SIG-M5 (cell line): Measurements from ENCODE around the gene ANKLE1.
"Not testable (repeated sequence)": the region's sequence is repeated elsewhere in the genome, so short reads cannot be mapped to it uniquely, and the experiment has no call there.

Source experiments
- DNase-seq: peaks from one replicate; lab custom pipeline; 2025; lab: John Stamatoyannopoulos, UW

The ANKLE1 gene

DNA sequence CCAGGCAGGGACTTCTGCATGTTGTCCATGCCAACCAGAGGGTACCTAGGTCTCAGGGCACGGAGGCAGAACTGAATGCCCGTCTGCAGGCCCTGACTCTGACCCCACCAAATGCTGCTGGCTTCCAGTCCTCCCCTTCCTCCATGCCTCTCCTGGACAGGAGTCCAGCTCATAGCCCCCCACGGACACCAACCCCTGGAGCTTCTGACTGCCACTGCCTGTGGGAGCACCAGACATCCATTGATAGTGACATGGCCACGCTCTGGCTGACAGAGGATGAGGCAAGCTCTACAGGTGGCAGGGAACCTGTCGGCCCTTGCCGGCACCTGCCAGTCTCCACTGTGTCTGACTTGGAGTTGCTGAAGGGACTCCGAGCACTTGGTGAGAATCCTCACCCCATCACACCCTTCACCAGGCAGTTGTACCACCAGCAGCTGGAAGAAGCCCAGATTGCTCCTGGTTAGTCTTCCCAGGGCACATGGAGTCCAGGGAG lies 1.8 kb downstream of the ANKLE1 start:
- no peak for DNase-seq

DNA sequence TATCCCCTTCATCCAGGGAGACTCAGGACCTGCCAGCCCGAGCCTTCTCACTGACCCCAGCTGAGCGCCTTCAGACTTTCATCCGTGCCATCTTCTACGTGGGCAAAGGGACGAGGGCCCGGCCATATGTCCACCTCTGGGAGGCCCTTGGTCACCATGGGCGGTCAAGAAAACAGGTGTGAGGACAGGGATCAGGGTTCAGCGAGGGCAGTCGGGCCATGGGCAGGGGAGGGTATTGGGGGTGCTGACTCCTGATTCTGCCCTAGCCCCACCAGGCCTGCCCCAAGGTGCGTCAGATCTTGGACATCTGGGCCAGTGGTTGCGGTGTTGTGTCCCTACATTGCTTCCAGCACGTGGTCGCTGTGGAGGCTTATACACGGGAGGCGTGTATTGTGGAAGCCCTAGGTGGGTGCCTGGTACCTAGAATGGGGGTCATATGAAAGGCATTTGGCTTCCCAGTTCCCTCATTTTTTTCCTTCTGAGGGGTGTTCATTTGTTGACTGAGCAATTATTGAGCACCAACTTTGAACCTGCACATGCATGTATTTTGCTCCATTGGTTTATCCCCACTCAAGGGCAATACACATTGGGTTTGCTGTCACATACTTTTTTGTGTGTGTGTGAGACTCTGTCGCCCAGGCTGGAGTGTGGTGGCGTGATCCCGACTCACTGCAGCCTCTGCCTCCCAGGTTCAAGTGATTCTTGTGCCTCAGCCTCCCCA lies 3.9 kb downstream of the ANKLE1 start:
- no peak for DNase-seq

DNA sequence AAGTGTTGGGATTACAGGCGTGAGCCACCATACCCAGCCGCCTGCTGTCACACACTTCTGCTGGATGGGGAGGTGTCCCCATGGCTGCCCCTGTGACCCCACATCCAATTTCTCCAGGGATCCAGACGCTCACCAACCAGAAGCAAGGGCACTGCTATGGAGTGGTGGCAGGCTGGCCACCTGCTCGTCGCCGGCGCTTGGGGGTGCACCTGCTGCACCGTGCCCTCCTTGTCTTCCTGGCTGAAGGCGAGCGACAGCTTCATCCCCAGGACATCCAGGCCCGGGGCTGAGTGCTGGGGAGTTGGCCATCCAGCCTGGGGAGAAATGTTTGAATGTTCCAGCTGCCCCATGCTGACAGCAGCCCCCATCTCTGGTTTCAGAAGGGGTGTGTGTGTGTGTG lies 4.6 kb downstream of the ANKLE1 start:
- DNase-seq = no peak

DNA sequence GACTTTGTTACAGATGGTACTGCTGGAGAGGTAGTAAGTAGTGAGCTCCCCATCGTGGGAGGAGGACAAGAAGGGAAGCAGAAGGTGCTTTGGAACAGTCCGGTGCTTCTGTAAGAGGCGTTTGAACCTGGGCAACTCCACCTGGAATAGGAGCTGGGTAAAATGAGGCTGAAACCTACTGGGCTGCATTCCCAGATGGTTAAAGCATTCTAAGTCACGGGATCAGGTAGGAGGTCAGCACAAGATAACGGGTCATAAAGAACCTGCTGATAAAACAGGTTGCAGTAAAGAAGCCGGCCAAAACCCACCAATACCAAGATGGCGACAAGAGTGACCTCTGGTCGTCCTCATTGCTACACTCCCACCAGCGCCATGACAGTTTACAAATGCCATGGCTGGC lies 5.1 kb downstream of the ANKLE1 start:
- no peak for DNase-seq

DNA sequence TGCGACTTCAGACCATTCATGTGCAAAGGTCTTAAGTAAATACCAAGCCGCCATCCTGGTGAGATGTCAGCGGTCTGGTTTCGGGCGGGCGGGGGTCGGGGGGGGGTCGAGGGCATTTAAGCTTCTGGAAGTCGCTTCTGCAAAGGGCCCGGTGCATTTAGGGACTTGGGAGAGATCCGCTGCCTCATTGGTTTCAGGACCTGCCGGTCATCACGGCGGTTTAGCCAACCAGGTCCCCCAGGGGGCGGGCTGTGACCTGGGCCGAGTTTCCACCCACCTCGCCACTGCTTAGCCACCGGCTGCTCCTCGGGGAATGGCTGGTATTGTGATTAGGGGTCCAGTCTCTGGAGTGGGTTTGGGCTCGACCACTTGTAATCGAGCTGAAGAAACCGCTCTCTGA lies 7.8 kb downstream of the ANKLE1 start:
- no peak for DNase-seq

DNA sequence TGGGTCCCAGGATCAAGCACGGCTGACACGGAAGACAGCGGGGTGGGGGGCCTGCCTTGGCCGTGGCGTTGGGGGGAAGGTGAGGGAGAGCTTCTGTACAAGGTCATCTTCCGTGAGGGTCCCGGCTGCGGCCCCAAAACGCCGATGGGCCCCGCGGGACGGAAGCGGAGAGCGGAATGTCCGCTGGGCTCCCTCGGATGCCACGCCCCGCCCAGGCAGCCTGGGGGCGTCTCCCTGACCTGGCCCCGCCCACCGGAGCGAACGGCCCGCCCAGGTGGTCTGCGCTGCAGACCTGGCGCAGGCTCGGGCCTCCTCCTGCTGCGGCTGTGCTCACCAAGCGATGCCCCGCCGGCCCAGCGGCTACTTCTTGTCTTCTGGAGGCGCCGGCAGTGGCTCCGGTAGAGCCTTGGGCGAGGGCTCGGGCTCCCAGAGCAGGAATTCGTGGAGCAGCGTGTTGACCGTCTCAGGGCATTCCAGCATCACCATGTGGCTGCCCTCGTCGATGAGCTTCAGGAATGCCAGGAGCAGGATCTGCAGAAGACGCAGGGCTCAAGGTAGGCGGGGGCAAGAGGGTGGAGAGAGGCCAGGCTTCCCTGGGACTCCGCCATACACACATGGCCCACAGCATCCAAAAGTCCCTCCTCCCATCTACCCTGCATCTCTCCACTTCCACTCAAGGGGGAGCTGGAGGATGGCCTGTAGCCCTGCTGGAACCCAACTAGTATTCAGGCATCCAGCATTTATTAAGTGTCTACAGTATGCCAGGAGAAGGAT lies 10.8 kb downstream of the ANKLE1 start:
- no peak for DNase-seq

DNA sequence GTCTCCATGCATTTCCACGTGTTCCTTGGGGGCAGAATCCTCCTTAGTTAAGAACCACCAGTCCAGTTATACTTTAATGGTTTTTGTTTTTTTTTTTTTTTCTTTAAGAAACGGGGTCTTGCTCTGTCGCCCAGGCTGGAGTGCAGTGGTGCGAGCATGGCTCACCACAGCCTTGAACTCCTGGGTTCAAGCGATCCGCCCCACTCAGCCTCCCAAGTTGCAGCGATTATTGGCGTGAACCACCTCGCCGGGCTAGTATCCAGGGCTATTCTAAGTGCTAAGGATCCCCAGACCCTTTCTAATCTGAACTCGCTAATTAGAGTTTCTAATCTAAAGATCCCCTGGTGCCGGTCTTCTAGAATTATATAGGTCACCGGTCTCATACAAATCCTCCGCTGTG lies 11.9 kb downstream of the ANKLE1 start:
- no peak for DNase-seq

DNA sequence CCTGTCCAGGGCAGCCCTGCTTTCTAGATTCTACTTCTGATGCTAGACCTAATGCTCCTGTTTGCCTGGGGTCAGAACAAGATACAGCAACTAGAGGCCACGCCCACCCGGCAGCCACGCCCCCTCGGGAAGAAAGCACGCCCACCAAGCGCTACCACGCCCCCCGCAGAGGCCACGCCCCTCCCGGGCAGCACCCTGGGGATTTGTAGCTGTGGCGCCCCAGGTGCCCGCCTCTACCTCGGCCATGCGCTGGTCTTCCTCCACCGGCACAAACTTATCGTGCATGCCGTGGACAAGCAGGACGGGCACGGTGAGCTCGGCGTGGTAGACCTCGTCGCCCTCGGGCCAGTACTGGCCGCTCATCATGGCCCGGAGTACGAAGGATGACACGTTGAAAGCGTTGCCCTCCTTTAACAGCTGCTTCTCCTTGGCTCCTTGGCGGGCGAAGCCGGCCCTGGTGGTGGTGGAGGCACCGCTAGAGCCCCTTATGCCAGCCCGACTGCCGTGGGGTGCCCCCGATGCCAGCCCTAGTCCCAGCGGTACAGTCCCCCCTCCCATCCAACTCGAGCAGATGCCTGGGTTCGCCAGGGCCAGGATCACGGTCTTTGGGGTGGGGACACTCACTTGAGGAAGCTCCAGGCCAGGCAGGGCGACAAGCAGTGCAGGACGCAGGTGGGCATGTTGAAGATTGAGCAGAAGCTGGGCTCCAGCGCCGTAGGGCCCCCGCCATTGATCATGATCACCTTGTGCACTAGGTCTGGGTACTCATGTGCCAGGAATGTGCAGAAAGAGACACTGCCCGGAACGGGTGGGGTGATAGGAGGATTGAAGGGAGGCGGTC lies 12.6 kb downstream of the ANKLE1 start:
- DNase-seq = no peak

DNA sequence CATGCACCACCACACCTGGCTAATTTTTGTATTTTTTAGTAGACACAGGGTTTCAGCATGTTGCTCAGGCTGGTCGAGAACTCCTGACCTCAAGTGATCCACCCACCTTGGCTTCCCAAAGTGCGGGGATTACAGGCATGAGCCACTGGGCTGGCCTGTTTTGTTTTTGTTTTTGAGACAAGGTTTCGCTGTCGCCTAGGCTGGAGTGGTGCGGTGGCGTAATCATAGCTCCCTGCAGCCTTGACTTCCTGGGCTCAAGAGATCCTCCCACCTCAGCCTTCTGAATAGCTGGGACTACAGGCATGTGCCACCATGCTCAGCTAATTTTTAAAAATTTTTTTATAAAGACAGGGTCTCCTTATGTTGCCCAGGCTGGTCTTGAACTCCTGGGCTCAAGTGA lies 13.8 kb downstream of the ANKLE1 start:
- DNase-seq = not testable (repeated sequence)

DNA sequence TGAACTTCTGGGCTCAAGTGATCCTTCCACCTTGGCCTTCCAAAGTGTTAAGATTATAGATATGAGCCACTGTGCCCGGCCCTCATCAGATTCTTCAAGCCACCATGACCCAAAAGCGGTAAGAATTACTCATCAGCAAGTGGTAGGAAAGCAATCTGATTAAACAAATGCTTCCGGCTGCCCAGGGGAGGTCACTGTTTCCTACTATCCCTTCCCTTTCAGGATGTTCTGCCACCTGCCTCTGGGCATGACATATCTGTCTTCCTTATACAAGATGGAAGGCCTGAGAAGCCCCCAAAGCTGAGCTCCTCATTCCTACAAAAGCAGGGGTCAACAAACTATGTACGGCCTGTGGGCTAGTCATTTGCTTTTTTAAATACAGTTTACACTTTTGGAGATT lies 14.6 kb downstream of the ANKLE1 start:
- no peak for DNase-seq

DNA sequence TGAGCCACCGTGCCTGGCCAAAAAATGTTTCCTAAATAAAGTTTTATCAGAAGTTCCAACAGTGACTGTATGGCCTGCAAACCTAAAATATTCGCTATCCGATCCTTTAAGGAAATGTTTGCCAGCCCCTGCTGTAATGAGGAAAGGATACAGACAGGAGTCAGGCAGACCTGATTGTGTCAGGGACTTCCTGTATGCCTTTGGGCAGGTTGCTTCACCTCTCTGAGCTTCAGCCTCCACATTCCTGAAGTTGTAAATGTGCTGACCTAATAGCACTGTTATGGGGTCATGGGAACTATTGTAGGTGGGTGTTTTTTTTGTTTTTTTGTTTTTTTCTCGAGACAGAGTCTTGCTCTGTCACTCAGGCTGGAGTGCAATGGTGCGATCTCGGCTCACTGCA lies 15.3 kb downstream of the ANKLE1 start:
- DNase-seq = no peak

DNA sequence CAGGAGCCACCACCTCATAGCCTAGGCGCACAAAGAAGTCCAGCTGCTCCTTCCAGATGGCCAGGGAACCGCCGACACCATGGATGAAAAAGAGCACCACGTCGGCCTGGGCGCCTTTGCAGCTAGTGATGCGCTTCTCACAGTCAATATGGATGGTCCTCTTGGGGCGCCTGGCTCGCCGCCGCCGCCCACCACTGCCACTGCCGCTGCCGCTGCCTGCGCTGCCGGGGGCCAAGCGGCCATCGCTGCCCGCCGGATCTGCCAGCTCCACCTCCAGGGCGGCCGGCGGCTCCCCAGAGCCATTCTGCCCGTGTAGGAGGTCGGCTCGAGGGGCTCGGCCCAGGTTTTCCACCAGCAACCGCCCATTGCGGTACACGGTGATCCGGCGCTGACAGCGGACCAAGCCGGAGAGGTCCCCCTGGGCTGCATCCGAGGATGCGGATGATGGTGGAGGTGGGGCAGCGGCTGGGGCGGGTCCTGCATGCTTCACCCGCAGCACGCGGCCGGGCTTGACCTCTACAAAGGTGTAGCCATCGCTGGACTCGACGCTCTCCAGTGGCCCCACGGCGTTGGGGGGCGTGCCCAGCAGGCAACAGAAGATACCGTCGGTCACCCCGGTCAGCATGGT lies 19.4 kb downstream of the ANKLE1 start:
- no peak for DNase-seq

DNA sequence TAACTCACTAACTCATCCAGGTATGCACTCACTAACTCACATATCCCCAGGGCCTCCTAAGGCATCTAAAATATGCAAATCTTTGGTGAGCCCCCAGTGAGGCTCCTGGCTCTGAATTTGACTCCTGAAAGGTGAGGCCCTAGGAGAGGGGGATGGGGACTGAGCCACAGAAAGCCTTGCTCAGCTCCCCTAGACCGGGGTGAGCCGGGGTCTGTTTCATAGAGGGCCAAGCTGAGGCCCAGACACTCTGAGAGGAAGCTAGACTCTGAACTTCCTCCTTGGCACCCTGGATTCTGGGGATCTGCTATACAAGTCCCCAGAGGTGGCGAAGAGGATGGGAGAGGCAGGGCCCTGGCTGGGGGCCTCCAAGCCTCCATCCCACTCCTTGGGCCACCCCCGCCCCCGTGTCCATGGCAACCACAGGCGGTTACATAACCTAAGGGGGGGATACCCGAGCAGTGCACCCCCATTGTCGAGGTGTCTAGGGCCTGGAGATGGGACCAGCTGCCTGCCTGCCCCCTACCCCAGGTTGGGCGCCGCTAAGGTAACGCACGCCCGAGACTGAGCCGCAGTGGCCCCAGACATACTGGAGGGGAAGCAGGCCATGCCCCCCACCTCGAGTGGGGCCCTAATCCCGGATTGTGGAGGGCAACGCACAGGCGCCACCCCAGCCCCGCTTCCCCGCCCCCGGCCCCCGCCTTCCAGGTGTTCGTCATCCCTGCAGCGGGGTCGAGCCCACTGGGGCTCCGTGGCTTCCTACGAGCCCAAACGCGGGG lies 20.9 kb downstream of the ANKLE1 start:
- no peak for DNase-seq

DNA sequence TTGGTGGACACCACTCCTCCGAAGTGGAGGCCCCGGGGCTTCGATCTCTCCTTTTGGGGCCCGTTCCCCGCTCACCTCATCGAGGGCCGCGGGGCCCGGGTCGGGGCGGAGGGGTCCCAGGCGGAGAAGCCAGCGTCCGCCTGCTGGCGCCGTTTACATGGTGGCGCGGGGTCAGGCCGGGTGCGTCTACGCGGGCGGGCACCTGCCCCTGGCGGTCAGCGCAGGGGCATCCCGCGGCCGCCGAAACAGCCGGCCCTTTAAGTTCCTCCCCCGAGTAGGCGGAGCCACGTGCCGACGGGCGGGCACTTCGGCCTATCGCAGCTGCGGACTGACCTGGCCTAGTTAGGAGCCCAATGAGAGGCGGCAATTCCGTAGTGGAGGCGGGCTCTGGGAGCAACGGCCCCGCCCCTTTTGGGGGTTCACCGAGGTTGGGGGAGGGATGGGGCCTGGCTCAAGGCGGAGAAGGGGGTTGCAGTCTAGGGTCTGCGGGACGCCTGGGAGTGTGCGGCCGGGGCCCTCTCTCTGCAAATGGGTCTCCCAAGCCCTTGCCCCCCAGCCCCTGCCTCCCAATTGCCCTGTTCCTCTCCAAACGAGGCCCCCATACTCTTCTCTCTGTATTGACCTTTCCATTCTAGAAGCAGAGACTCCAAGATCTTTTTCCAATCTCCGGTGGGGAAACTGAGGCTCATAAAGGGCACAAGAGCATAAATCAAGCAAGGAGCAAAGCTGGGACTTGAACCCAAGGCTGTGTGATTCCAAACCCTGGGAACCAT lies 21.7 kb downstream of the ANKLE1 start, which contains the start of gene ABHD8:
TSS of gene ABHD8 (minus strand) at position 259 of the 773 bp plus-strand sequence. CDS start 1,809 bp downstream, outside the sequence.
- DNase-seq = no peak

DNA sequence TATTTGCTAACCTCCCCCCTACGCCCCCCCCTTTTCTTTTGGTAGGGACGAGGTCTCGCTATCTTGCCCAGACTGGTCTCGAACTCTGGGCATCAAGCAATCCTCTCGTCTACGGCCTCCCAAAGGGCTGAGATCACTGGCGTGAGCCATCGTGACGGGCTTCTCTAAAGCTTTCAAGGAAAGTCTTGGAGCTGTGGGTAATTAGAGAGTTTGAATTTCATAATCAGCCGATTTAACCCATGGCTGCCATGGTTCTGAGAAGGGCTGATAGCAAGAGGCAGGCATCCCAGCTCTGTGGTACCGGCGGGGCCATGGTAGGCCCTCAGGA lies 22.2 kb downstream of the ANKLE1 start:
- DNase-seq = no peak

DNA sequence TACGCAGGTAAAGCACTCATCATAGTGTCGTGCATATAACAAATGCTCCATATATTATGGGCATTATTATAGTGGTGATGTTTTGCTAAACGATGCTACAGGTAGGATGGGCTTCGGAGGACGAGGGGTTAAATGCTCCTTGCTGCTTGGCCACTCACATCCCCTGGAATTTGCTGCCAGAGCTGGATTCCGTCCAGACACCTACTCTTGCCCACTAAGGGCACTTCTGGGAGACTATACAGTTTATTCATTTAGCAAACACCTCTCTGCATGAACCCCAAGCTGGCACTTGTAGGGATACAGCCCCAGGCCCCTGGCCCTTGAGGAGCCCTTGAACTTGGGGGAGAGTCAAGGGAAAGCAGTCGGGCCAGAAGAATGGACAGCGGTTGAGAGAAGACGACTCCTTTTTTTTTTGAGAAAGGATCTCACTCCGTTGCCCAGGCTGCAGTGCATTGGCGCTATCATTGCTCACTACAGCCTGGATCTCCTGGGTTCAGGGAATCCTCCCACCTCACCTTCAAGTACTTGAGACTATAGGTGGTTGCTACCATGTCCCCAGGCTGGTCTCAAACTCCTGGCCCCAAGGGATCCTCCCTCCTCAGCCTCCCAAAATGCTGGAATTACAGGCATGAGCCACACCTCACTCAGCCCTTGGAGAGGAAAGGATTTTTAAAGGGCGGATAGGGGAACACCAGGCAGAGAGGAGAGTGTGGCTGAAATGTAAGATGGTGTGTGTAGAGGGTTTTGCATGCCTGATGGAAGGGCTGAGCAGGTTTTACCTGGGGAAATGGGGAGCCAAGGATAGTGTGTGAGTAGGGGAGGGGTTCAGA lies 22.9 kb downstream of the ANKLE1 start:
- DNase-seq = no peak

DNA sequence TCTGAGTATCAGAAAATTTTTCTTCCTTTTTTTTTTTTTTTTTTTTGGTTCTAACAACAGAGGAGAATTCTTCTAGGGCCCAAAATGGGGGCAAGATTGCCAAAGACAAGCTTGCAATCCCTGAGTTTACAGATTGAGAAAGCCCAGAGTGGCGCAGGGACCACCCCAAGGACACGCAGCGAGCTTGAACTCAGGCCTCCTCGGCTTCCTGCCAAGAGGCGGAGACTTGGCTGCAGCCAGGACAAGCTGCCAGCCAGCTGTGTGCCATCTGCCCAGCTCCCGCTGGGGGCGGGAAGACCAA lies 23.5 kb downstream of the ANKLE1 start:
- DNase-seq = no peak

DNA sequence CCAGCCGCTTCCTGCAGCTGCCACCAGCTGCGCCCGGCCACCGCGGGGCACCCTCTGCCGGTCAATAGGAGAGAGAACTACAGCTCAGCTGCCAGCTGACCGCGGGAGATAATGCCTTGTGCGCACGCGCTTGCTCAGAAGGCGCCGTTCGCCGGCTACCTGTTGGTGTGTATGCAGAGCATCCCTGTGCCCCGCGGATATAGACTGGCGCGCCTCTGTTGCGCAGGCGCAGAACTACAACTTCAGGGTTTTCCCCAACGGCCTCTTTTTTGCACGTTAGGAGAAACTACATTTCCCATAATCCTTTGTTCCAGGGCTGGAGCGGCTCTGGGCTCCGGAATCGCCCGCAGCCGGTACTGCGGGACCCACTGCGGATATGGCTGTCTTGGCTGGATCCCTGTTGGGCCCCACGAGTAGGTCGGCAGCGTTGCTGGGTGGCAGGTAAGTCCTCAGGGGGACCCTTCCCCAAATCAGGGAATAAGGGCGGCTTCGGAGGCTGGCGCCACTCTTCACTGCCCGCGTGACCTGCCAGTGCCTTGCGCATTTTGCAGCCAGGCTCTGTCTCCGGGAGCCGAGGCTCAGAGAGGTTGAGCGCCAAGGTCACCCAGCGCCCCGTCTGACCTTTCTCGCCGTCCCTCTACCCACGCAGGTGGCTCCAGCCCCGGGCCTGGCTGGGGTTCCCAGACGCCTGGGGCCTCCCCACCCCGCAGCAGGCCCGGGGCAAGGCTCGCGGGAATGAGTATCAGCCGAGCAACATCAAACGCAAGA lies 24.0 kb downstream of the ANKLE1 start, which contains the start of gene MRPL34:
TSS of gene MRPL34 (plus strand) at position 356 of the 768 bp plus-strand sequence. CDS start at position 377, 21 bp downstream.
- peak; percentile 97 for DNase-seq

DNA sequence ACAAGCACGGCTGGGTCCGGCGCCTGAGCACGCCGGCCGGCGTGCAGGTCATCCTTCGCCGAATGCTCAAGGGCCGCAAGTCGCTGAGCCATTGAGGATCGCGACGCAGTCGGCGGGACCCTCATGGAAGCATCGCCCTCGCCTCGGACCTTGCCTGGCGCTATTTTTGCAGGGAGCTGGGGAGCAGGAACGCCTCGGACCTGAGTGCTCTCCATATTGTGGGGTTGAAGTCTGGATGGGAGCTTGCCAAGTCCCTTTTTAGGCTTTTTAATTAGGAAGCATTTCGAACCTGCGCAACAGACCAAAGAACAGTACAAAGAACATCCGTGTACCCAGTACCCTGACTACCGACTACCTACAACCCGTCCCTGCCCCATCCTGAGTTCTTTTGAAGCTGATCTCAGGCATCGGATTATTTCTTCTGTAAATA lies 24.6 kb downstream of the ANKLE1 start:
- no peak for DNase-seq
